ENCODE results near the gene CLEC18B.
"Not testable (repeated sequence)": the region's sequence is repeated elsewhere in the genome, so short reads cannot be mapped to it uniquely, and the experiment has no call there.

The CLEC18B gene

GRCh38 chr16:74404148-74404933 is 16.9 kb downstream of the CLEC18B start:
- not testable (repeated sequence) for DNase-seq

- DNase-seq, result not testable (repeated sequence)
Measured at GRCh38 chr16:74400238-74400637, 21.0 kb downstream of the CLEC18B start.

GRCh38 chr16:74398212-74398895 is 22.9 kb downstream of the CLEC18B start:
- DNase-seq, result not testable (repeated sequence)

GRCh38 chr16:74396521-74397017 is 24.7 kb downstream of the CLEC18B start:
- not testable (repeated sequence) for DNase-seq

- not testable (repeated sequence) for DNase-seq
Measured at GRCh38 chr16:74394604-74395003, 26.7 kb downstream of the CLEC18B start.

- not testable (repeated sequence) for DNase-seq
Measured at GRCh38 chr16:74394131-74394530, 27.1 kb downstream of the CLEC18B start.

- not testable (repeated sequence) for DNase-seq
Measured at GRCh38 chr16:74391454-74392050, 29.7 kb downstream of the CLEC18B start.

- DNase-seq, result not testable (repeated sequence)
Measured at GRCh38 chr16:74382339-74383034, 38.8 kb downstream of the CLEC18B start.

- not testable (repeated sequence) for DNase-seq
Measured at GRCh38 chr16:74373847-74374184, 47.5 kb downstream of the CLEC18B start.

- DNase-seq, result no peak
Measured at GRCh38 chr16:74372953-74373846, 48.1 kb downstream of the CLEC18B start.

GRCh38 chr16:74372369-74372768 is 48.9 kb downstream of the CLEC18B start:
- DNase-seq, result no peak

GRCh38 chr16:74370338-74371135 is 50.7 kb downstream of the CLEC18B start:
- not testable (repeated sequence) for DNase-seq

- DNase-seq, result peak; percentile 69
Measured at GRCh38 chr16:74368002-74368911, 53.0 kb downstream of the CLEC18B start.

GRCh38 chr16:74367469-74368001 is 53.7 kb downstream of the CLEC18B start:
- not testable (repeated sequence) for DNase-seq

GRCh38 chr16:74361646-74362610 is 59.4 kb downstream of the CLEC18B start:
- DNase-seq, result not testable (repeated sequence)

Measured in NCI-H510A (cell line).